IPS DF 4.7 (cell line): ENCODE results near the gene EFHC1.

Experiments
- DNase-seq: peaks from one replicate; pipeline ENCODE4 v3.0.0-alpha.2; 2013; ENCODE audit warnings: low spot score; ENCODE audit errors: extremely low read depth

Gene EFHC1

GRCh38 chr6:52500238-52501129 lies 80.3 kb downstream of the EFHC1 start:
- DNase-seq: no peak

GRCh38 chr6:52502306-52503029 lies 82.3 kb downstream of the EFHC1 start:
- DNase-seq: no peak

- DNase-seq: no peak
These were observed 83.2 kb downstream of the EFHC1 start for GRCh38 chr6:52503323-52503747.

- no peak for DNase-seq
These were observed 84.0 kb downstream of the EFHC1 start for GRCh38 chr6:52503851-52504781.

DNA sequence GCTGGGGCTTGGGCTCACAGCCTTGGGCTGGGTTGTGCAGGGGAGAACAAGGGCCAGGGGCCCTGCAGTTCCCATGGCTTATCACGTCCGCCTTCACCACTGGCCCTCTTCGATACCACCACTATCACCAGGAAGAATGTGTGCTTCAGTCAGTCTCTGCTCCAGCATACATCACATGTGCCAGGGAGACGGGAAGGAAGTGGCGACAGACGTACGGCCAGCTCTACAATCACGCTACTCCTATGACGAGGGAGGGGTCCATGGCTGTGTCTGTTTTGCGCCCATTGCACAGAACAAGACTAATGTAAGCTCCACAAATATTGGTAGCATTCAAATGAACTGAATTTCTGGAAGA lies 84.6 kb downstream of the EFHC1 start:
- no peak for DNase-seq

DNA sequence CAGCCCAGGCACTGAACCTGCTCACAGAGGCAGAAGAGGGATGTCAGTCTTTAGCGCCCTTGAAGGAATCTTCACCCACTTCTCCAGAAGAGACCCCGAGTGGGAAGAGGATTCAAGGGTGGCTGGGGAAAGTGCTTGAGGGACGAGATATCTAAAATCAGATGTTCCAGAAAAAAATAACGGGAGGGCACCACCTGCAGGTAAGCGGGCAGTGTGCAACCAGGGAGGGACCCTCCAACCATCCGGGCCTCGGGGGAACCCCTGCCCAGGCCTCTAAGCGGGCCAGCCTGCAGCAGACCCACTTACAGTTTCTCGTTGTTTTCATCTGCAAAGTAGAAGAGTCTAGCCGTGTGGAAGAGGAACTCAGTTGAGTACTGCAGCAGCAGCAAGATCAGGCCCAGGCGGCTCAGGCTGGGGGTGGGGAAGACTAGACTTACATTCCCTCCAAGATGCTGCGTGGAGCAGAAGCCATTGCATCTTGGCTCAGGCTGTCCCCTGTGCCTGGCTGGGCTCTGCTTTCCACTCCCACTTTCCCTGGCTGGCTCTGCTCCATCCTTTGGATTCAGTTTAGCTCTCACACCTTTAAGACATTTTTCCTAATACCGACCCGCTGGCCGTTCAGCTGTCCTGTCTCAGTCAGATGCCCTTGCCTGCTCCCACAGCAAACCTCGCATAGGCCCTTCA lies 85.7 kb downstream of the EFHC1 start:
- DNase-seq: no peak

DNA sequence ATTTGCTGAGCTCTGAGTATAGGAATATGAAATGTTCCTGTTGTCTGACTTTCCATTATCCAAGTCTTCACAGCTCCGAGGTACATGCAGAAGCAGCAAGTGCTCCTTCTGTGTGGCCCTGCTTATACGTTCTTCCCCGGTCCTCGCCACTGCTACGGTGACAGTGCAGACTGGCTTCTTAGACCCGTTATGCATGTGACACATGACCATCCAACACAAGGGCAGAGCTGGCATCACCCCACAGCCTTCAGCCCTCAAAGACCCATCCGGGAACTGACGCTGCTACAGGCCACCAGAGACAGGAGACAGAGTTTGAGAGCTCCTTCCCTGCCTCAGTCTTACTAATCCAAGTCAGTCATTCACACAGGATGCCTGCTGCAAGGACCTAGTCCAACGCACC lies 86.3 kb downstream of the EFHC1 start:
- no peak for DNase-seq

GRCh38 chr6:52507557-52508260 lies 87.6 kb downstream of the EFHC1 start:
- DNase-seq: no peak

GRCh38 chr6:52508261-52508739 lies 88.2 kb downstream of the EFHC1 start:
- DNase-seq: no peak

- no peak for DNase-seq
These were observed 89.4 kb downstream of the EFHC1 start for GRCh38 chr6:52509281-52510212.

- no peak for DNase-seq
These were observed 90.0 kb downstream of the EFHC1 start for GRCh38 chr6:52510213-52510562.

GRCh38 chr6:52511163-52511562 lies 91.0 kb downstream of the EFHC1 start:
- no peak for DNase-seq

DNA sequence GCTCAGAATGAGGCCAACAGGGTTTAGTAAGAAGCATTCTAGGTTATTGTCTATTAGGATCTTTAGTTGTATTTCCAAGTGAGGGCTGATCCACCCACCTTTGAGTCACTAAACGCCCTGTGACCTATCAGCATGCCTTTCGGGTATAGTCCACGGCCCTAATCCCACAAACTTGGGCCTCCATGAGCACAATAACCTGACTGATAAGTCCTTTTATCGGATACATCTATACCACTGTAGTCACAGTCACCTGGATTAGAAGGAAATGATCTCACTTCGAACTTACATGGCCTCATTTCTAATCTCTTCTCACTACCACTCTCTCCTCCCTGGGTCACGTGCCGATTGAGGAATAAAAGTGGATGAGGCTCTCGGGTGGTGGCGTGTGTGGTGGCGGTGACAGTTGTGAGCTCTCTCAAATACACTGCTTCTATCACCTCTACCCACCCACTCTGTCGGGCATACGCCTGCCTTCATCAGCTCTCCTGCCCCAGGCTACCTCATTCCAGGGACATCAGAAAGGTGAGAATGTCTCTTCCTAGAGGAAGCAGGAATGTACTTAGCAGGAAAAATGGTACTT lies 91.5 kb downstream of the EFHC1 start:
- DNase-seq: no peak

GRCh38 chr6:52512199-52512598 lies 92.1 kb downstream of the EFHC1 start:
- DNase-seq: no peak

DNA sequence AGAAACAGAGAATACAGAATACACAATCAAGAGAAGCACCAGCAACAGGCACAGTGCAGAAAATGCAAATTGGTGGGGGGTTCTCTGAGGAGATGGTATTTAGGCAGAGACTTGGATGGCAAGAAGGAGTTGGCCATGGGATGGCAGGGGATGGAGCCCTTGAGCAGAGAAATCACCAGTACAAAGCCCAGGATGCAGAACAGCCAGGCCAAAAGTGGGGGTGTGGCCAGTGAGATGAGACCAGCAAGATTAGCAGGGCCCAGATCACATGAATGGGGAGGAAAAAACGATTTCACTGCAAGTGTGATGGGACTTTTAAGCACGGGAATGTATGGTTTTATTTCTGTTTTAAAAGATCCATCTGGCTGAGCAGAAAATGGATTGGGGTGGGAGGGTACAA lies 93.3 kb downstream of the EFHC1 start:
- DNase-seq: no peak

DNA sequence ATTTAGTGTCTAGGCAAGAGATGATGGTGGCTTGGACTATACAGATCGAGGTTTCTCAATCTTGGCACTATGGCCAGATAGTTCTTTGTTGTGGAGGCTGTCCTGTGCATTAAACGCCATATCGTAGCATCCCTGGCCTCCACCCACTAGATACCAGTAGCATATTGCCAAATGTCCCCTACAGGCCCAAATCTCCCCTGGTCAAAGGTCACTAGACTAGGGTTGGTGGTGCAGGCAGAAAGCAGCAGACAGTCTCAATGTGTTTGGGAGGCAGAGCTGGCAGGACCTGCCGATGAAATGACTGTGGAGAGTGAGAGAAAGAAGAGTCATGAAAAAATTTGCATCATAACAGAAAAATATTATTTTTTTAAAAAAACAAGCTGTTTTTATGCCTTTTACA lies 93.8 kb downstream of the EFHC1 start:
- no peak for DNase-seq

DNA sequence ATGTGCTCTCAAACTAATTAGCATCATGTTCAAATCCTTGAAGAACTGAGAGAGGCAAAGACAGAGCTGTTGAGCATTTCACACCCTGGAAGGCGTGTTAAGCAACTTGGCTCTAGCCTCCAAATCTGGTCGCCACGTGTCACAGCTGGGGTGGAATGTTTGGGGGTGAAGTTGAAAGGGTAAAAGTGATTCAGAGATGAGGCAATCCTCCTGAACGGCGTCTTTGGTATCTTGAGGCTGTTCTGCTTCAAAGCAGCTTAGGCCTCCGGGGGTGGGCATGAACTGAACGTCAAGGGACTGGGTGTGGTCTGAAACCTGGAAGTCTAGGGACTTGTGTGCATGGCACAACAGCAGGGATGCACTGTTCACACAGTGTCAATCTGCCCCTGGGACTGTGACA lies 94.4 kb downstream of the EFHC1 start:
- DNase-seq: no peak

GRCh38 chr6:52515219-52515960 lies 95.2 kb downstream of the EFHC1 start:
- no peak for DNase-seq
